ENCODE results near the gene DNAJB1.
"Not testable (repeated sequence)": the region's sequence is repeated elsewhere in the genome, so short reads cannot be mapped to it uniquely, and the experiment has no call there.

DNAJB1 gene

DNA sequence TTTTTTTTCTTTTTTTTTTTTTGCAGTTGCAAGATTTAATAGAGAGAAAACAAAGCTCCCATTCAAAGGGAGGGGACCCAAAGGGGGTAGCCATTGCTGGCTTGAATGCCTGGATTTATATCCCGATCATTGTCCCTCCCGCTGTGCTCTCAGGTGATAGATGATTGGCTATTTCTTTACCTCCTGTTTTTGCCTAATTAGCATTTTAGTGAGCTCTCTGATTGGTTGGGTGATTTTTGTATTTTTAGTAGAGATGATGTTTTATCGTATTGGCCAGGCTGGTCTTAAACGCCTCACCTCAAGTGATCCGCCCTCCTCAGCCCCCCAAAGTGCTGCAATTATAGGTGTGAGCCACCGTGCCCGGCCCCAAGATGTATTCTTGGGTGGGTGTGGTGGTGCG lies 13.6 kb downstream of the DNAJB1 start:
- H3K4me3 ChIP-seq (ENCODE audit: low read depth, low read length); H3K36me3 ChIP-seq (ENCODE audit: control insufficient read depth, insufficient read depth, low read length); H3K9me3 ChIP-seq (ENCODE audit: control insufficient read depth, insufficient read depth, low read length); H3K4me1 ChIP-seq (ENCODE audit: control insufficient read depth, insufficient read depth, low read length); H3K27ac ChIP-seq (ENCODE audit: low read depth, low read length); H3K27me3 ChIP-seq (ENCODE audit: control insufficient read depth, insufficient read depth, low read length); H3K9ac ChIP-seq (ENCODE audit: low read depth, low read length): not testable (repeated sequence)

DNA sequence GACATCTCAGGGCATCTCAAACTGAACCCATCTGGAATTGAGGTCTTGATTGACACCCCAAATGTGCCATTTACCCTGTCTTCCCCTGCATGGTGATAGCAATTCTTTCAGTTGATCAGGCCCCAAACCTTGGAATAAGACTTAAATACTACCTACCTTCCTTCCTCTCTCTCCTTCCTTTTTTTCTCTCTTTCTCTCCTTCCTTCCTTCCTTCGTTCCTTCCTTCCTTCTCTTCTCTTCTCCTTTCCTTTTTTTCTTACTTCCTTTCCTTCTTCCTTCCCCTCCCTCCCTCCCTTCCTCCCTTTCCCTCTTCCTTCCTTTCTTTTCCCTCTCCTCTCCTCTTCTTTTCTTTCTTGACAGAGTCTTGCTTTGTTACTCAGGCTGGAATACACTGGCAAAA lies 14.9 kb downstream of the DNAJB1 start:
- no peak overlapping the region for H3K27ac ChIP-seq (ENCODE audit: low read depth, low read length)
- no peaks in the 10 kb centered on the region for H3K36me3 ChIP-seq (ENCODE audit: control insufficient read depth, insufficient read depth, low read length)
- no peaks in the 10 kb centered on the region for H3K27me3 ChIP-seq (ENCODE audit: control insufficient read depth, insufficient read depth, low read length)
- H3K4me3 ChIP-seq (ENCODE audit: low read depth, low read length), result no peak overlapping the region
- no peaks in the 10 kb centered on the region for H3K9me3 ChIP-seq (ENCODE audit: control insufficient read depth, insufficient read depth, low read length)
- no peak overlapping the region for H3K9ac ChIP-seq (ENCODE audit: low read depth, low read length)
- H3K4me1 ChIP-seq (ENCODE audit: control insufficient read depth, insufficient read depth, low read length), result peaks cover 2% of the 10 kb centered on the region; the same call in 1 of the 2 replicates

DNA sequence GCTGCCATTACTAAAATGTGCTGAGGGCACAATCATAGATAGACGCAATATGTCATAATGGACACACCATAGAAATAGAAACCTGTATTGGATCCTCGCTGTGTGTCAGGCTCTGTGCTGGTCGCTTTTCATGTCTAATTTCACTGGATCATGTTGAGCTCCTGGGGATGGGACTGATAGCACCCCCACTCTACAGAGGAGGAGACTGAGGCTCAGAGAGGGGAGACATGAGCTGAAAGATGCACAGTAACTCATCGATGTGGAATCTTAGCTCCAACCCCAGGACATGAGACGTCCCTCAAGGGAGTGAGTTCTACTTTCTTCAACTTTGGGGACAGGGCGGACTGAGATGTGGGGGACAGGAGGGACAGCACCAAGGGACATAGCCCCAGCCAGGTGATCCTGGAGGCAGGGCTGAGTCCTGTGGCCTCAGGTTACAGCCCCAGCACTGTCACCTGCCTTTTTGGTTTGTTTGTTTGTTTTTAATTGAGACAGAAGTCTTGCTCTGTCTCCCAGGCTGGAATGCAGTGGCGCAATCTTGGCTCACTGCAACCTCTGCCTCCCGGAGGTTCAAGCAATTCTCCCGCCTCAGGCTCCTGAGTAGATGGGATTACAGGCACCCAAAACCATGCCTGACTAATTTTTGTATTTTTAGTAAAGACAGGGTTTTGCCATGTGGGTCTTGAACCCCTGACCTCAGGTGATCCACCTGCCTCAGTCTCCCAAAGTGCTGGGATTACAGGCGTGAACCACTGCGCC lies 15.7 kb downstream of the DNAJB1 start:
- no peaks in the 10 kb centered on the region for H3K36me3 ChIP-seq (ENCODE audit: control insufficient read depth, insufficient read depth, low read length)
- no peaks in the 10 kb centered on the region for H3K9me3 ChIP-seq (ENCODE audit: control insufficient read depth, insufficient read depth, low read length)

DNA sequence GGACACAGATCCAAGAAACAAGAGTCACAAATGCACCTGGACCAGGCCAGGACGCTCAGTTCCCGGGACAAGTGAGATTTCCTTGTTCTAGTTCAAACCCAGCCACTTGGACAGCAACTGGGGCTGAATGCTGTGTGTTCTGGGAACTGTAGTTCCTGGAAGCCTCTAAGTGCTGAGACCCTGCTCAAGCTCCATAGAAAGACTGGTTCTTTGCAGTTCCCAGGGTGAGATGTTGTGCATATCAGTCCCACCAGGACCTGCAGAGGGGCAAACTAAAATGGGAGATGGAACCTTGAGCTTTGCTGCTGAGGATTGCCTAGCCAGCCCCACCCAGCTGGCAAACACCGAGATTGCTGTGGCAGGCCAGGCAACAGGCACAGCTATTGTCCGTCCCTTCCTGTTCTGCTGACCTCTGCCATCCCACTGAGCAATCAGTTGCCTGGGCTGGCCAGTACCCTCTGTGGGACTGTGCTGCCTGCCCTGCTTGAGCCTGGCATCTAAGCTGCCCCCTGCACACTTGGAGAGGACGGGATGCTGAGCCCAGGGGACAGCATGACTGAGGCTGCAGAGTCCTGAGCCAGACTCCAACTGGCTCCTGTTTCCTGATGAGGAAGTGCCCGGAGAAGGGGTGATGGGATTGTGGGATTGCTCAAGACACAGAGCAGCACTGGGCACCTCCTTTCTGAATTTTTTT lies 20.8 kb downstream of the DNAJB1 start:
- no peak overlapping the region for H3K27ac ChIP-seq (ENCODE audit: low read depth, low read length)
- H3K36me3 ChIP-seq (ENCODE audit: control insufficient read depth, insufficient read depth, low read length), result no peaks in the 10 kb centered on the region
- H3K27me3 ChIP-seq (ENCODE audit: control insufficient read depth, insufficient read depth, low read length), result no peaks in the 10 kb centered on the region
- no peak overlapping the region for H3K4me3 ChIP-seq (ENCODE audit: low read depth, low read length)
- H3K9me3 ChIP-seq (ENCODE audit: control insufficient read depth, insufficient read depth, low read length), result no peaks in the 10 kb centered on the region
- no peak overlapping the region for H3K9ac ChIP-seq (ENCODE audit: low read depth, low read length)
- peaks cover 5% of the 10 kb centered on the region; the same call in 1 of the 2 replicates for H3K4me1 ChIP-seq (ENCODE audit: control insufficient read depth, insufficient read depth, low read length)

More for the DNA sequence above, 15.7 kb downstream of the DNAJB1 start:
- no peak overlapping the region for H3K9ac ChIP-seq (ENCODE audit: low read depth, low read length)
- no peaks in the 10 kb centered on the region for H3K27me3 ChIP-seq (ENCODE audit: control insufficient read depth, insufficient read depth, low read length)
- H3K4me3 ChIP-seq (ENCODE audit: low read depth, low read length), result no peak overlapping the region
- no peak overlapping the region for H3K27ac ChIP-seq (ENCODE audit: low read depth, low read length)
- peaks cover 2% of the 10 kb centered on the region; the same call in 1 of the 2 replicates for H3K4me1 ChIP-seq (ENCODE audit: control insufficient read depth, insufficient read depth, low read length)

DNA sequence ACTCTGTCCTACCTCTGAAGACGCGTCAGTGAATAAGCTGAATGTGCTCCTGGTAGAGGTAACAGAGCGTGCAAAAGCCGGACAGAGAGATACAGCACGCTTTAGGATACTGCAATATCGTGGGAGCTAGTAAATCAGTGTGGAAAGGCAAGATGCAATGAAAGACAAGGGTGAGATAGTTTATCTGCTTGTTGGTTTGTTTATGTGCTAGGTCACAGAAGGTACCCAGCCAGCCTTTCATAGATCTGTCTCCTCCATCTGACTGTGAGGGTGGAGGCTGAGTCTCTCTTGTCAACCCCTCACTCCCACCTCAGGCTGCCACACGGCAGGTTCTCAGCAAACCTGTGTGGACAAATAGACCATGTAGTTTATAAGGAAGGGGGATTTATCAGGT lies 21.4 kb downstream of the DNAJB1 start:
- H3K27ac ChIP-seq (ENCODE audit: low read depth, low read length), result no peak overlapping the region

DNA sequence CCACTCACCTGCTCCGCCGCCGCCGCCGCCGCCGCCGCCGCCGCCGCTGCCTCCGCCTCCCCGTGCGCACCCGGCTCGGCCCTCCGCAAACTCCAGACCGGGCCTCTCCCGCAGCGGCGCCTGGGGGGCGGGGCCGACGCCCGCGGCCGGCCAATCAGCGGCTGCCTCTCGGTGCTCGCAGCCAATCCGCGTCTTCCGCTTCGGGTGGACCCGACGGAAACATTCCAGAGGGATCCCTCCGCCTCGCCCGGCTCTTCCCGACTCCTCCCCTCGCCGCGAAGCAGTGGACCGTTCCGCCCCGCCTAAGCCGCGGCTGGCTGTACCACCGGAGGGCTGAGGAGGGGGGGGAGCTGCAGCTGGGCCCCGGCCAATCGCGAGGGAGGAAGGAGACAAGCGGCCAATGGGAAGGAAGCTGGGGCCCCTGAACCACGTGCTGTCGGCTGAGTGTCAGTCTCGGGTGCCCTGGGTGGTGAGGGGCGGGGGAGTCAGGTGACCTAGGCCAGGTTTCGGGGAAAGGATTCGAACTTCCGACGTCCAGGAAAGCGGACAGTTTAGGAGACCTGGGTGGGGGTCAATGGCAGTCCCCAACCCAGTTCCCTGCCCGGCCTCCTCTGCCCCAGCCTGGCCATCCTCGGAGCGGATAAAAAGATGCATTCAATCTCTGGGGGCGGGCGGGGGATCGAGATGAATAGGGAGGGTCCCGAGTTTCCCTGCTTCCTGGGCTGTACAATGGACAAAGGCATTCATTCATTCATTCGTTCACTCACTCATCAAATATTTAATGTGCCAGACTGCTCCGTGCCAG lies 22.0 kb downstream of the DNAJB1 start, which contains the start of gene GIPC1:
Gene GIPC1, minus strand, starts transcription at position 99 of the 805 bp plus-strand sequence. CDS start 13,151 bp downstream, outside the sequence.
- no peaks in the 10 kb centered on the region for H3K27me3 ChIP-seq (ENCODE audit: control insufficient read depth, insufficient read depth, low read length)
- peaks cover 4% of the 10 kb centered on the region; the same call in 1 of the 2 replicates for H3K36me3 ChIP-seq (ENCODE audit: control insufficient read depth, insufficient read depth, low read length)
- 0 out of 2 replicates have a peak within 1 kb of the TSS, but pooled peaks have one; percentile 40 for H3K9ac ChIP-seq (ENCODE audit: low read depth, low read length)
- H3K4me3 ChIP-seq (ENCODE audit: low read depth, low read length), result peak within 1 kb of the TSS; percentile 85
- peaks cover 5% of the 10 kb centered on the region; the same call in 1 of the 2 replicates for H3K4me1 ChIP-seq (ENCODE audit: control insufficient read depth, insufficient read depth, low read length)
- H3K27ac ChIP-seq (ENCODE audit: low read depth, low read length), result peak within 1 kb of the TSS; percentile 35
- no peaks in the 10 kb centered on the region for H3K9me3 ChIP-seq (ENCODE audit: control insufficient read depth, insufficient read depth, low read length)

More for the DNA sequence above, 21.4 kb downstream of the DNAJB1 start:
- Histone ChIP-seq H3K4me3 (ENCODE audit: low read depth, low read length) (no peak overlapping the region; the same call in 1 of the 2 replicates), H3K9me3 (ENCODE audit: control insufficient read depth, insufficient read depth, low read length) (no peaks in the 10 kb centered on the region), H3K27me3 (ENCODE audit: control insufficient read depth, insufficient read depth, low read length) (no peaks in the 10 kb centered on the region), H3K4me1 (ENCODE audit: control insufficient read depth, insufficient read depth, low read length) (peaks cover 5% of the 10 kb centered on the region; the same call in 1 of the 2 replicates), H3K36me3 (ENCODE audit: control insufficient read depth, insufficient read depth, low read length) (no peaks in the 10 kb centered on the region), H3K9ac (ENCODE audit: low read depth, low read length) (no peak overlapping the region)

DNA sequence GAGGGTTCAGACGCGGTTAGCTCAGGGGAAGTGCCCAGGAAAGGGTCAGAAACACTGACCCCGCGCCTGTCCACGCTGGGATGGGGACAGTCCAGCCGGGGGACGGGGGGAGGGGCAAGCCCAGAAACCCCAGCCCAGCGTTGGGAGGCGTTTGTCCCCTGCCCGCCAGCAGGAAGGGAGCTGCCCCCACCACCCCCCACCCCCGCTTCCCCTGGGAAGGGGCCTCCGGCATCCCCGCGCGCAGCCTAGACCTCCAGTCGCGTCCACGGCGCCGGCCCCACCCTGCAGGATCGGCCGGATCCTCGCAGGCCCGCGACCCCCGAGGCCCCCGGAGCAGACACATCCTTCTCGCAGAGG lies 22.5 kb downstream of the DNAJB1 start:
- Histone ChIP-seq H3K27me3 (ENCODE audit: control insufficient read depth, insufficient read depth, low read length) (no peaks in the 10 kb centered on the region), H3K4me1 (ENCODE audit: control insufficient read depth, insufficient read depth, low read length) (peaks cover 5% of the 10 kb centered on the region; the same call in 1 of the 2 replicates), H3K27ac (ENCODE audit: low read depth, low read length) (peak overlapping the region; percentile 35), H3K9me3 (ENCODE audit: control insufficient read depth, insufficient read depth, low read length) (no peaks in the 10 kb centered on the region), H3K4me3 (ENCODE audit: low read depth, low read length) (peak overlapping the region; percentile 85), H3K9ac (ENCODE audit: low read depth, low read length) (0 out of 2 replicates have a peak overlapping the region, but pooled peaks have one; percentile 40), H3K36me3 (ENCODE audit: control insufficient read depth, insufficient read depth, low read length) (peaks cover 4% of the 10 kb centered on the region; the same call in 1 of the 2 replicates)

DNA sequence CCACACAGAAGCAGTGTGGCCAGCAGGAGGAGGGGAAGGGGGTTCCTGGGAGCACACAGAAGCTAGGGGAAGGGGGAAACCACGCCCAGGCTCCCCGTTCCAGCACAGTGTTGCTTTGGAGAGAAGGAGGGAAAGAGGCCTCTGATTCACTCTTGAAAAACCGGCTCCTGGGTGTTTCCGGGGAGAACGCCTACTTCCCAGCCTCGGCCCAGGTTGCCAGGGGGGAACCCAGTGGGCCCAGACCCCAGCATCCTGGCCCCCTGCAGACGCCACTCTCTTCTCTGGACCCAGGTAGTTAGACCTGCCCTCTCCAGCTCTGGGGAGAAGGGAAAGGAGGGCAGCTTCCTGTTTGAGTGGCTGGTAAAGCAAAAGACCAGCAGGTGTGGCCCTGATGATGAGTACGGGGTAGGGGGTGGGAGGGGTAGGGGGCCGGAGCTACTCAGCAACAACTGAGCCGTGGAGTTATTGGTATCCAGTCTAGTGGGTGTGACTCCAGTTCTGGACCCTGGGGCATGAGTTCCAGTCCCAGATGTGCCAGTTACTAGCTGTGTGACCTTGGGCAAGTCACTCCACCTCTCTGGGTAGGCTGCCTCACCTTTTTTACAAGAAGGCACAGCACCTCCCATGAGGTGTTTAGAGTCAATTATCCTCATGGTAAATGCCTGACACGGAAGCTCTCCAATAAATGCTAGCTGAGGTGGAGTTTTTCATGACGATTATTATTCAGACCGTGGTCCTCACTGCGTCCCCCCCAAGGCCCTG lies 23.1 kb downstream of the DNAJB1 start:
- peaks cover 5% of the 10 kb centered on the region; the same call in 1 of the 2 replicates for H3K4me1 ChIP-seq (ENCODE audit: control insufficient read depth, insufficient read depth, low read length)

DNA sequence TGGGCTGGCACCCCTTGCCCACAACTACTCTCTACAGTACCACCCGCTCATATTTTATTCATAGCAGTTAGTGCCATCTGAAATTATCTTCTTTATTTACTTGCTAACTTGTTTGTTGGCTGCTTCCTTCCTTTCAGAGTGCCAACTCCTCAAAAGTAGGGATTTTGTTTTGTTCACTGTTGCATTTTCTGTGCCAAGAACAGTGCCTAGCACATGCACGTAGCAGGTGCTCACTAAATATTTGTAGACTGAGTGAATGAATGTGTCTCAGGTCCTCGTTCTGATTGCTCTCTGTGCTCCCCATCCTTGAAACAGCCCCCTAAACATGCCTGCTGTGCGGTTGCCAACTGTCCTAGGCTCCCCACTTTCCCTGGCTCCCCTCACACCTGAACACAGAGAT lies 23.8 kb downstream of the DNAJB1 start:
- no peaks in the 10 kb centered on the region for H3K9me3 ChIP-seq (ENCODE audit: control insufficient read depth, insufficient read depth, low read length)
- peaks cover 10% of the 10 kb centered on the region; the same call in 1 of the 2 replicates for H3K36me3 ChIP-seq (ENCODE audit: control insufficient read depth, insufficient read depth, low read length)
- H3K4me3 ChIP-seq (ENCODE audit: low read depth, low read length), result no peak overlapping the region
- no peak overlapping the region for H3K27ac ChIP-seq (ENCODE audit: low read depth, low read length)
- no peak overlapping the region for H3K9ac ChIP-seq (ENCODE audit: low read depth, low read length)
- peaks cover 5% of the 10 kb centered on the region; the same call in 1 of the 2 replicates for H3K4me1 ChIP-seq (ENCODE audit: control insufficient read depth, insufficient read depth, low read length)
- H3K27me3 ChIP-seq (ENCODE audit: control insufficient read depth, insufficient read depth, low read length), result no peaks in the 10 kb centered on the region

More for the DNA sequence above, 23.1 kb downstream of the DNAJB1 start:
- Histone ChIP-seq H3K27me3 (ENCODE audit: control insufficient read depth, insufficient read depth, low read length) (no peaks in the 10 kb centered on the region), H3K9ac (ENCODE audit: low read depth, low read length) (0 out of 2 replicates have a peak overlapping the region, but pooled peaks have one; percentile 40), H3K9me3 (ENCODE audit: control insufficient read depth, insufficient read depth, low read length) (no peaks in the 10 kb centered on the region), H3K36me3 (ENCODE audit: control insufficient read depth, insufficient read depth, low read length) (peaks cover 4% of the 10 kb centered on the region; the same call in 1 of the 2 replicates), H3K4me3 (ENCODE audit: low read depth, low read length) (peak overlapping the region; percentile 85), H3K27ac (ENCODE audit: low read depth, low read length) (peak overlapping the region; percentile 35)
